H9 (cell line): Measurements from ENCODE around the gene XRCC2. TPM values are rescaled to one million over a fixed set of nuclear protein-coding genes. Genes with fewer than 3 reads are reported as not detected.
A peak's percentile ranks its signal among the peaks of the same experiment; 100 is the strongest.

ENCODE experiments used
- DNase-seq: peaks from one replicate; pipeline ENCODE4 v3.0.0-alpha.2; 2017
- H2AFZ ChIP-seq: one replicate; pipeline ENCODE4 v1.6.1; 2013; ENCODE audit warnings: mild to moderate bottlenecking, low read length, control low read depth, moderate library complexity
- H2AK5ac ChIP-seq: 2 replicates; pipeline ENCODE4 v1.6.1; 2013; ENCODE audit warnings: low read length, control low read depth, mixed read lengths; ENCODE audit not compliant: insufficient read length
- H2BK120ac ChIP-seq: one replicate; pipeline ENCODE4 v1.6.1; 2013; ENCODE audit warnings: low read depth, mild to moderate bottlenecking, low read length, control low read depth, inconsistent platforms; ENCODE audit not compliant: poor library complexity, severe bottlenecking
- H2BK12ac ChIP-seq: 2 replicates; pipeline ENCODE4 v1.6.1; 2013; ENCODE audit warnings: low read length, control low read depth, mixed read lengths, low read depth; ENCODE audit not compliant: insufficient read length
- H2BK15ac ChIP-seq: 2 replicates; pipeline ENCODE4 v1.6.1; 2013; ENCODE audit warnings: low read depth, low read length, control low read depth
- H2BK20ac ChIP-seq: one replicate; pipeline ENCODE4 v1.6.1; 2013; ENCODE audit warnings: low read depth, mild to moderate bottlenecking, low read length, control low read depth, inconsistent platforms; ENCODE audit not compliant: poor library complexity, severe bottlenecking
- H2BK5ac ChIP-seq: 2 replicates; pipeline ENCODE4 v1.6.1; 2013; ENCODE audit warnings: low read length, control low read depth, mixed read lengths; ENCODE audit not compliant: insufficient read length
- H3K14ac ChIP-seq: 2 replicates; pipeline ENCODE4 v1.6.1; 2013; ENCODE audit warnings: low read length, control low read depth; ENCODE audit not compliant: insufficient read depth
- H3K18ac ChIP-seq: 2 replicates; pipeline ENCODE4 v1.6.1; 2013; ENCODE audit warnings: low read depth, mild to moderate bottlenecking, mixed read lengths, low read length, control low read depth; ENCODE audit not compliant: insufficient read length
- H3K23ac ChIP-seq: 2 replicates; pipeline ENCODE4 v1.6.1; 2013; ENCODE audit warnings: low read length, control low read depth, mixed read lengths, low read depth; ENCODE audit not compliant: insufficient read length
- H3K23me2 ChIP-seq: 2 replicates; pipeline ENCODE4 v1.6.1; 2013; ENCODE audit warnings: low read depth, mild to moderate bottlenecking, mixed read lengths, low read length, control low read depth; ENCODE audit not compliant: insufficient read length, poor library complexity, severe bottlenecking
- H3K27ac ChIP-seq: 2 replicates; pipeline ENCODE4 v1.5.1; 2013; ENCODE audit warnings: low read length, control low read depth, mixed read lengths, low read depth; ENCODE audit not compliant: insufficient read length
- H3K27me3 ChIP-seq: 2 replicates; pipeline ENCODE4 v1.6.1; 2013; ENCODE audit warnings: low read length, control low read depth, inconsistent platforms; ENCODE audit not compliant: insufficient read depth
- H3K4ac ChIP-seq: 2 replicates; pipeline ENCODE4 v1.6.1; 2013; ENCODE audit warnings: low read depth, mild to moderate bottlenecking, control low read depth, inconsistent platforms, low read length, moderate library complexity
- H3K4me1 ChIP-seq: 2 replicates; pipeline ENCODE4 v1.6.1; 2013; ENCODE audit warnings: low read length, control low read depth, inconsistent platforms; ENCODE audit not compliant: insufficient read depth
- H3K4me2 ChIP-seq: 2 replicates; pipeline ENCODE4 v1.6.1; 2013; ENCODE audit warnings: low read length, control low read depth, mixed read lengths; ENCODE audit not compliant: insufficient read length, insufficient read depth
- H3K56ac ChIP-seq: 2 replicates; pipeline ENCODE4 v1.6.1; 2013; ENCODE audit warnings: low read depth, mild to moderate bottlenecking, mixed read lengths, low read length, control low read depth; ENCODE audit not compliant: insufficient read length
- H3K79me1 ChIP-seq: 2 replicates; pipeline ENCODE4 v1.6.1; 2013; ENCODE audit warnings: low read depth, mild to moderate bottlenecking, moderate library complexity, low read length, control low read depth, inconsistent platforms; ENCODE audit not compliant: insufficient read depth, poor library complexity, severe bottlenecking
- H3K79me2 ChIP-seq: 2 replicates; pipeline ENCODE4 v1.6.1; 2013; ENCODE audit warnings: low read length, control low read depth, inconsistent platforms; ENCODE audit not compliant: insufficient read depth
- H3K9ac ChIP-seq: 2 replicates; pipeline ENCODE4 v1.6.1; 2013; ENCODE audit warnings: low read length, control low read depth, mixed read lengths; ENCODE audit not compliant: insufficient read length; ENCODE audit errors: extremely low read depth
- H3K9me3 ChIP-seq: one replicate; pipeline ENCODE4 v1.6.1; 2013; ENCODE audit warnings: low read depth, low read length, inconsistent platforms; ENCODE audit not compliant: control insufficient read depth
- H3T11ph ChIP-seq: one replicate; pipeline ENCODE4 v1.6.1; 2013; ENCODE audit warnings: mild to moderate bottlenecking, low read length, control low read depth, inconsistent platforms
- H4K20me1 ChIP-seq: one replicate; pipeline ENCODE4 v1.6.1; 2013; ENCODE audit not compliant: control insufficient read depth, insufficient read length, insufficient read depth
- H4K5ac ChIP-seq: 2 replicates; pipeline ENCODE4 v1.6.1; 2013; ENCODE audit warnings: low read depth, mild to moderate bottlenecking, mixed read lengths, low read length, control low read depth; ENCODE audit not compliant: insufficient read length
- H4K8ac ChIP-seq: replicated peaks from 2 replicates; pipeline ENCODE4 v1.6.1; 2013; ENCODE audit warnings: low read length, control low read depth, mixed read lengths, low read depth; ENCODE audit not compliant: insufficient read length
- H4K91ac ChIP-seq: 2 replicates; pipeline ENCODE4 v1.6.1; 2013; ENCODE audit warnings: low read depth, mild to moderate bottlenecking, moderate library complexity, mixed read lengths, low read length, control low read depth; ENCODE audit not compliant: insufficient read length
- H3K27ac Mint-ChIP-seq, 3 experiments: 2 replicates in 2 of 3; 3 replicates in 1 of 3; pipeline ENCODE4 v1.8.0; 2020 to 2021; ENCODE audit warnings: mixed read lengths in 3 of 3, mild to moderate bottlenecking in 1 of 3, moderate library complexity in 1 of 3
- H3K27me3 Mint-ChIP-seq: 2 replicates; pipeline ENCODE4 v1.8.0; 2021; ENCODE audit warnings: low read depth, mild to moderate bottlenecking, moderate library complexity, mixed read lengths
- H3K36me3 Mint-ChIP-seq, 3 experiments: 2 replicates in 2 of 3; 3 replicates in 1 of 3; pipeline ENCODE4 v1.8.0; 2020 to 2021; ENCODE audit warnings: low read depth in 3 of 3, mixed read lengths in 3 of 3; ENCODE audit not compliant: insufficient read depth in 1 of 3
- H3K4me1 Mint-ChIP-seq, 2 experiments: 2 replicates each; pipeline ENCODE4 v1.8.0; 2020; ENCODE audit warnings: mixed read lengths in 2 of 2
- H3K4me3 Mint-ChIP-seq, 2 experiments: 2 replicates in 1 of 2; 3 replicates in 1 of 2; pipeline ENCODE4 v1.8.0; 2020 to 2021; ENCODE audit warnings: mild to moderate bottlenecking in 2 of 2, mixed read lengths in 2 of 2, moderate library complexity in 1 of 2
- H3K9me3 Mint-ChIP-seq, 2 experiments: 2 replicates in 1 of 2; 3 replicates in 1 of 2; pipeline ENCODE4 v1.8.0; 2020; ENCODE audit warnings: mild to moderate bottlenecking in 2 of 2, mixed read lengths in 2 of 2, moderate library complexity in 1 of 2
- WGBS: extraction: QIAGEN DNeasy Blood & Tissue Kit; methylation state at CpG from one replicate; pipeline ENCODE4 v1.1.7; 2013; ENCODE audit warnings: missing lambda C conversion rate, low lambda C conversion rate, mixed read lengths; ENCODE audit not compliant: insufficient read length; ENCODE audit errors: extremely low coverage; 5-methylcytosine and 5-hydroxymethylcytosine counted together
- total RNA-seq: library from RNA; stranded (reverse); gene quantifications from 2 replicates; pipeline ENCODE4 v1.2.1, GENCODE V29; 2021
- TF ChIP-seq, protein P1 (sequence below): fragments of 200-600 bp; sonication (generic); conservative IDR thresholded peaks from 3 replicates; pipeline ENCODE4 v1.8.0; 2021; ENCODE audit warnings: antibody characterized with exemption, mild to moderate bottlenecking

XRCC2 gene
- total RNA-seq, 1 experiment from 2014 or later, result 22.8 TPM

- no peak overlapping the region for H3K23ac ChIP-seq
- no peak overlapping the region for H2BK120ac ChIP-seq
- H3K56ac ChIP-seq, result no peak overlapping the region
- H3K36me3 Mint-ChIP-seq, result no peaks in the 10 kb centered on the region
- H3K79me2 ChIP-seq, result no peaks in the 10 kb centered on the region
- no peak overlapping the region for H4K91ac ChIP-seq
- no peaks in the 10 kb centered on the region for H3K23me2 ChIP-seq
- no peak overlapping the region for H3K4ac ChIP-seq
- no peaks in the 10 kb centered on the region for H3K79me1 ChIP-seq
- no peak overlapping the region for H3K18ac ChIP-seq
- no peak overlapping the region for H3K4me2 ChIP-seq
- no peak overlapping the region for H2BK5ac ChIP-seq
- no peak overlapping the region for H2AFZ ChIP-seq
- H3K27ac Mint-ChIP-seq, result 0 out of 7 replicates have a peak overlapping the region, but pooled peaks of 1 of the 3 experiments have one; percentile 32
- H4K8ac ChIP-seq, result no peak overlapping the region
- H3K4me3 Mint-ChIP-seq, result no peak overlapping the region
- H4K5ac ChIP-seq, result no peak overlapping the region
- H3K14ac ChIP-seq, result no peak overlapping the region
- H3K9me3 ChIP-seq, result no peaks in the 10 kb centered on the region
- no peaks in the 10 kb centered on the region for H3K4me1 ChIP-seq
- H3T11ph ChIP-seq, result no peak overlapping the region
- H3K4me1 Mint-ChIP-seq, result no peaks in the 10 kb centered on the region
- H2BK20ac ChIP-seq, result no peak overlapping the region
- no peak overlapping the region for H2BK12ac ChIP-seq
- no peaks in the 10 kb centered on the region for H3K9me3 Mint-ChIP-seq
- DNase-seq, result no peak
- H2BK15ac ChIP-seq, result no peak overlapping the region
- no peaks in the 10 kb centered on the region for H4K20me1 ChIP-seq
- no peaks in the 10 kb centered on the region for H3K27me3 Mint-ChIP-seq
- H3K27me3 ChIP-seq, result no peaks in the 10 kb centered on the region
- TF ChIP-seq, protein P1, sequence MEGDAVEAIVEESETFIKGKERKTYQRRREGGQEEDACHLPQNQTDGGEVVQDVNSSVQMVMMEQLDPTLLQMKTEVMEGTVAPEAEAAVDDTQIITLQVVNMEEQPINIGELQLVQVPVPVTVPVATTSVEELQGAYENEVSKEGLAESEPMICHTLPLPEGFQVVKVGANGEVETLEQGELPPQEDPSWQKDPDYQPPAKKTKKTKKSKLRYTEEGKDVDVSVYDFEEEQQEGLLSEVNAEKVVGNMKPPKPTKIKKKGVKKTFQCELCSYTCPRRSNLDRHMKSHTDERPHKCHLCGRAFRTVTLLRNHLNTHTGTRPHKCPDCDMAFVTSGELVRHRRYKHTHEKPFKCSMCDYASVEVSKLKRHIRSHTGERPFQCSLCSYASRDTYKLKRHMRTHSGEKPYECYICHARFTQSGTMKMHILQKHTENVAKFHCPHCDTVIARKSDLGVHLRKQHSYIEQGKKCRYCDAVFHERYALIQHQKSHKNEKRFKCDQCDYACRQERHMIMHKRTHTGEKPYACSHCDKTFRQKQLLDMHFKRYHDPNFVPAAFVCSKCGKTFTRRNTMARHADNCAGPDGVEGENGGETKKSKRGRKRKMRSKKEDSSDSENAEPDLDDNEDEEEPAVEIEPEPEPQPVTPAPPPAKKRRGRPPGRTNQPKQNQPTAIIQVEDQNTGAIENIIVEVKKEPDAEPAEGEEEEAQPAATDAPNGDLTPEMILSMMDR, result no peak
- WGBS, result no CpG with 5 or more reads among the region's 5 CpGs
- no peak overlapping the region for H2AK5ac ChIP-seq
- no peak overlapping the region for H3K9ac ChIP-seq
- no peak overlapping the region for H3K27ac ChIP-seq
Observed at GRCh38 chr7:152600266-152600665, 75.7 kb downstream of the XRCC2 start.
